H1 (cell line): Measurements from ENCODE around the gene RRAS2.

Source experiments
- CEBPB ChIP-seq: IDR thresholded peaks from 2 replicates; pipeline ENCODE4 v1.6.1; 2012; ENCODE audit warnings: low read depth, low read length
- CHD1 ChIP-seq: IDR thresholded peaks from 2 replicates; pipeline ENCODE4 v1.6.1; 2012; ENCODE audit warnings: low read depth, low read length, improper control_type of control experiment
- CTCF ChIP-seq, 3 experiments: IDR thresholded peaks; 1 replicate in 2 of 3; 2 replicates in 1 of 3; pipeline versions ENCODE4 v1.5.1 to v1.6.1; 2011; ENCODE audit warnings: low read length in 3 of 3, mild to moderate bottlenecking in 3 of 3, inconsistent platforms in 2 of 3, low read depth in 1 of 3, moderate library complexity in 1 of 3; ENCODE audit not compliant: insufficient read depth in 1 of 3; ENCODE audit errors: control extremely low read depth in 1 of 3
- EP300 ChIP-seq, 2 experiments: IDR thresholded peaks; 1 replicate in 1 of 2; 2 replicates in 1 of 2; pipeline ENCODE4 v1.6.1; 2011 to 2012; ENCODE audit warnings: low read depth in 2 of 2, low read length in 2 of 2, mild to moderate bottlenecking in 2 of 2, borderline replicate concordance in 1 of 2, inconsistent platforms in 1 of 2, moderate library complexity in 1 of 2
- EZH2 ChIP-seq: fragments of 200-600 bp; sonication (generic); IDR thresholded peaks from 2 replicates; pipeline ENCODE4 v1.7.1; 2012; ENCODE audit warnings: low read depth, mild to moderate bottlenecking, moderate library complexity, low read length, inconsistent platforms; ENCODE audit not compliant: severe bottlenecking
- GABPA ChIP-seq: IDR thresholded peaks from 2 replicates; pipeline ENCODE4 v1.6.1; 2011; ENCODE audit warnings: mild to moderate bottlenecking, low read length, moderate library complexity, borderline replicate concordance; ENCODE audit not compliant: insufficient read depth
- HDAC6 ChIP-seq: IDR thresholded peaks from one replicate; pipeline ENCODE4 v1.7.1; 2012; ENCODE audit warnings: low read depth, mild to moderate bottlenecking, inconsistent platforms, low read length, moderate library complexity
- POLR2A ChIP-seq, 2 experiments: IDR thresholded peaks; 1 replicate in 1 of 2; 2 replicates in 1 of 2; pipeline ENCODE4 v1.6.1; 2011; ENCODE audit warnings: low read depth in 2 of 2, low read length in 2 of 2, mild to moderate bottlenecking in 2 of 2; ENCODE audit errors: control extremely low read depth in 1 of 2
- SAP30 ChIP-seq: fragments of 300-600 bp; sonication (generic); IDR thresholded peaks from 2 replicates; pipeline ENCODE4 v1.7.1; 2012; ENCODE audit warnings: low read length, moderate library complexity, mild to moderate bottlenecking, inconsistent platforms; ENCODE audit not compliant: insufficient read depth, insufficient replicate concordance
- SIN3A ChIP-seq, 2 experiments: IDR thresholded peaks in 1 of 2; conservative IDR thresholded peaks in 1 of 2; 2 replicates each; pipeline ENCODE4 v1.6.1; 2011 to 2012; ENCODE audit warnings: low read length in 2 of 2, improper control_type of control experiment in 1 of 2, low read depth in 1 of 2, mild to moderate bottlenecking in 1 of 2
- TAF1 ChIP-seq: IDR thresholded peaks from 2 replicates; pipeline ENCODE4 v1.6.1; 2011; ENCODE audit warnings: mild to moderate bottlenecking, low read depth, low read length
- USF2 ChIP-seq: IDR thresholded peaks from 2 replicates; pipeline ENCODE4 v1.6.1; 2011; ENCODE audit warnings: low read length, improper control_type of control experiment
- ZNF274 ChIP-seq: IDR thresholded peaks from 2 replicates; pipeline ENCODE4 v1.7.0; 2012; ENCODE audit warnings: low read length, borderline replicate concordance; ENCODE audit errors: extremely low read depth

DNA sequence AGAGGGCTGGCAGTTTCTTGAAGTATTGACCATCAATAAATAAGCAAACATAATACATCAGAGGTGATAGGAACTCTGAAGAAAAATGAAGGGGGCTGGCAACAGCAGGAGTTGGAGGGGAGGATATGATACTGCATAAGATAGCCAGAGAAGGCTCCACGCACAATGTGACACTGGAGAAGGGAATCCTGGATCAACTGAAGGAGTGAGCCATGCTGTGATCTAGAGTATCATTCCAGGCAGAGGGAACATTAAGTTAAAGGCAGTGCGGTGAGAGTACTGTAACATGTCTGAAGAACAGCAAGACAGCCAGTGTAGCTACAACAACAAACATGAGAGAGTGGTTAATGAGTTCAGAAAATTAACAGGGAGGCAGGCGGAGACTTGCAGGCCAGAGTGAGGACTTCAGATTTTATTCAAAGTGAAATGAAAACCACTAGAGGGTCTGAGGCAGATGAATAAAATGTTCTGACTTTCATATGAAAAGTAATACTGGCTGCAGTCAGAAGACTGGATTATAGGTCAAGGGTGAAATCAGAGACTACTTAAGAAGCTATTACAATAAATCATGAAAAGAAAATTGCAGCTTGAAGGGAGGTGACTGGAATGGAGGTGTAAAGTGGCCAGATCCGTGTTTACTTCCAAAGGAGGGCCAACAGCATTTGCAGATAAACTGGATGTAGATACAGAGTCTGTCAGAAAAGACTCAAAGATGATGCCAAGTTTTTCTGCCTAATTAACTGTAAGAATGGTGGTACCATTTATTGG lies 49.4 kb downstream of the RRAS2 start:
- TF ChIP-seq POLR2A (IDR thresholded peaks at IDR 0.05; ENCODE audit: control extremely low read depth in 1 of 2, low read depth in 2 of 2, low read length in 2 of 2) (no peak), CHD1 (no peak), EP300 (IDR thresholded peaks at IDR 0.05; ENCODE audit: borderline replicate concordance in 1 of 2, low read depth in 2 of 2, low read length in 2 of 2) (no peak), CTCF (IDR thresholded peaks at IDR 0.05; ENCODE audit: control extremely low read depth in 1 of 3, insufficient read depth in 1 of 3, low read depth in 1 of 3, low read length in 3 of 3) (no peak), CEBPB (no peak), TAF1 (no peak), SAP30 (no peak), ZNF274 (no peak), USF2 (no peak), EZH2 (no peak), HDAC6 (no peak), GABPA (no peak), SIN3A (conservative IDR thresholded peaks at IDR 0.05 in 1 of 2, IDR thresholded peaks at IDR 0.05 in 1 of 2; ENCODE audit: low read depth in 1 of 2, low read length in 2 of 2) (no peak)
